A549 (cell line): ENCODE data around the gene IL18RAP. TPM values are rescaled to one million over a fixed set of nuclear protein-coding genes. Genes with fewer than 3 reads are reported as not detected.

ENCODE experiments used
- ATAC-seq, 2 experiments: fragments of 200-7000 bp in 1 of 2; fragments of >200 bp in 1 of 2; cut with Nextera tagmentation in 1 of 2; cut with Tn5 transposase in 1 of 2; 3 replicates each; pipeline versions ENCODE4 v1.8.0 to v1.9.1; 2018 to 2020; ENCODE audit warnings: mild to moderate bottlenecking in 1 of 2, moderate library complexity in 1 of 2
- CTCF ChIA-PET: fragments of 300-600 bp; sonication (Branson Sonifier 250); formaldehyde crosslinking; extraction: SDS; loops from one replicate; lab custom pipeline; 2021; ENCODE audit warnings: antibody characterized with exemption, inconsistent platforms; lab: Yijun Ruan, JAX
- POLR2A ChIA-PET: fragments of 350-600 bp; formaldehyde crosslinking; extraction: SDS; loops from one replicate; lab custom pipeline; 2021; ENCODE audit warnings: antibody characterized with exemption, inconsistent platforms; lab: Yijun Ruan, JAX
- DNase-seq, 2 experiments: peaks; one replicate each; pipeline versions ENCODE4 v3.0.0 to v3.0.0-alpha.2; 2011 to 2016; ENCODE audit warnings: low read depth in 1 of 2, low spot score in 1 of 2
- FAIRE-seq: peaks from 2 replicates; lab custom pipeline; 2011; peaks lifted over from hg19 to GRCh38; lab: Jason Lieb, UNC
- H3K27ac ChIP-seq, 2 experiments: fragments of >200 bp; sonication (Bioruptor Twin); formaldehyde crosslinking; 3 replicates each; pipeline ENCODE4 v1.5.1; 2016 to 2017
- H3K4me1 ChIP-seq: fragments of >200 bp; sonication (Bioruptor Twin); formaldehyde crosslinking; 3 replicates; pipeline ENCODE4 v1.6.1; 2016
- H3K4me2 ChIP-seq: fragments of >200 bp; sonication (Bioruptor Twin); formaldehyde crosslinking; 3 replicates; pipeline ENCODE4 v1.6.1; 2016
- H3K4me3 ChIP-seq: fragments of >200 bp; sonication (Bioruptor Twin); formaldehyde crosslinking; 3 replicates; pipeline ENCODE4 v1.5.1; 2016
- H3K9me3 ChIP-seq: fragments of >200 bp; sonication (Bioruptor Twin); formaldehyde crosslinking; 3 replicates; pipeline ENCODE4 v1.6.1; 2016
- BHLHE40 ChIP-seq: IDR thresholded peaks from 2 replicates; pipeline ENCODE4 v1.6.1; 2012; ENCODE audit warnings: low read depth, low read length, inconsistent platforms
- CBX2 ChIP-seq: fragments of 200-600 bp; sonication (generic); IDR thresholded peaks from 2 replicates; pipeline ENCODE4 v1.6.1; 2016; ENCODE audit warnings: low read depth, mild to moderate bottlenecking, borderline replicate concordance
- CTCF ChIP-seq: fragments of >200 bp; sonication (Bioruptor Twin); formaldehyde crosslinking; IDR thresholded peaks from 3 replicates; pipeline ENCODE4 v1.5.1; 2016
- E2F6 ChIP-seq: IDR thresholded peaks from 2 replicates; pipeline ENCODE4 v1.6.1; 2012; ENCODE audit warnings: low read depth, borderline replicate concordance
- EHMT2 ChIP-seq: fragments of 200-600 bp; sonication (generic); IDR thresholded peaks from 2 replicates; pipeline ENCODE4 v1.6.1; 2016; ENCODE audit warnings: antibody characterized with exemption, low read depth, mild to moderate bottlenecking, moderate library complexity
- ESRRA ChIP-seq: fragments of 150-350 bp; IDR thresholded peaks from 2 replicates; pipeline ENCODE4 v1.6.1; 2014; ENCODE audit warnings: mild to moderate bottlenecking, low read length, borderline replicate concordance
- FOSL2 ChIP-seq, 2 experiments: fragments of 450-650 bp in 1 of 2; fragments of >200 bp in 1 of 2; sonication (Bioruptor Twin) in 1 of 2; formaldehyde crosslinking; IDR thresholded peaks; 2 replicates each; pipeline versions ENCODE4 v1.5.0 to v1.6.1; 2016 to 2020; ENCODE audit warnings: mild to moderate bottlenecking in 1 of 2, moderate library complexity in 1 of 2
- FOXS1 ChIP-seq: fragments of 250-450 bp; sonication (Bioruptor Pico); IDR thresholded peaks from 2 replicates; pipeline ENCODE4 v1.5.0; 2020; ENCODE audit warnings: mild to moderate bottlenecking, moderate library complexity
- GATA3 ChIP-seq: IDR thresholded peaks from 2 replicates; pipeline ENCODE4 v1.6.1; 2012; ENCODE audit warnings: borderline replicate concordance
- HMGXB4 ChIP-seq: fragments of 250-450 bp; sonication (Bioruptor Pico); IDR thresholded peaks from 2 replicates; pipeline ENCODE4 v1.5.0; 2021; ENCODE audit warnings: mild to moderate bottlenecking, moderate library complexity, borderline replicate concordance
- HOXB13 ChIP-seq: fragments of 250-450 bp; sonication (Bioruptor Pico); IDR thresholded peaks from 2 replicates; pipeline ENCODE4 v1.5.0; 2020; ENCODE audit warnings: low read depth, mild to moderate bottlenecking, moderate library complexity
- MAFK ChIP-seq: fragments of 450-650 bp; IDR thresholded peaks from 2 replicates; pipeline ENCODE4 v1.6.1; 2014; ENCODE audit not compliant: partially characterized antibody
- NPAS2 ChIP-seq: fragments of 250-450 bp; sonication (Bioruptor Pico); IDR thresholded peaks from 2 replicates; pipeline ENCODE4 v1.8.0; 2022; ENCODE audit warnings: mild to moderate bottlenecking, moderate library complexity, borderline replicate concordance
- NR3C1 ChIP-seq: fragments of >200 bp; sonication (Bioruptor Twin); formaldehyde crosslinking; IDR thresholded peaks from 3 replicates; pipeline ENCODE4 v1.6.1; 2017
- PHF8 ChIP-seq: fragments of 200-600 bp; sonication (generic); IDR thresholded peaks from 2 replicates; pipeline ENCODE4 v1.6.1; 2016; ENCODE audit warnings: low read depth, mild to moderate bottlenecking, antibody characterized with exemption, moderate library complexity, borderline replicate concordance
- POLR2A ChIP-seq: IDR thresholded peaks from 2 replicates; pipeline ENCODE4 v1.6.1; 2012; ENCODE audit warnings: mild to moderate bottlenecking, low read length
- RARB ChIP-seq: fragments of 250-450 bp; sonication (Bioruptor Pico); IDR thresholded peaks from 2 replicates; pipeline ENCODE4 v1.8.0; 2021; ENCODE audit warnings: mild to moderate bottlenecking, moderate library complexity
- RFX5 ChIP-seq: fragments of 450-650 bp; IDR thresholded peaks from 2 replicates; pipeline ENCODE4 v1.7.1; 2014; ENCODE audit warnings: antibody characterized with exemption, mild to moderate bottlenecking, moderate library complexity
- RNF2 ChIP-seq: fragments of 200-600 bp; sonication (generic); IDR thresholded peaks from 2 replicates; pipeline ENCODE4 v1.6.1; 2016; ENCODE audit warnings: low read depth, mild to moderate bottlenecking, antibody characterized with exemption, moderate library complexity, borderline replicate concordance
- SREBF2 ChIP-seq: fragments of 450-650 bp; IDR thresholded peaks from 2 replicates; pipeline ENCODE4 v1.6.1; 2014; ENCODE audit warnings: mild to moderate bottlenecking, moderate library complexity
- TFCP2L1 ChIP-seq: fragments of 250-450 bp; sonication (Bioruptor Pico); IDR thresholded peaks from 2 replicates; pipeline ENCODE4 v1.5.0; 2021; ENCODE audit warnings: mild to moderate bottlenecking
- ZC3H11A ChIP-seq: fragments of 450-650 bp; IDR thresholded peaks from 2 replicates; pipeline ENCODE4 v1.6.1; 2014; ENCODE audit warnings: antibody characterized with exemption, mild to moderate bottlenecking
- ZNF302 ChIP-seq: fragments of 250-450 bp; sonication (Bioruptor Pico); IDR thresholded peaks from 2 replicates; pipeline ENCODE4 v1.9.0; 2021; ENCODE audit warnings: inconsistent platforms, mild to moderate bottlenecking, moderate library complexity
- WGBS: methylation state at CpG from one replicate; pipeline ENCODE4 v1.1.6; 2017; ENCODE audit errors: missing lambda C conversion rate; 5-methylcytosine and 5-hydroxymethylcytosine counted together
- polyA plus RNA-seq, 4 experiments: library from polyadenylated mRNA; depleted of rRNA in 3 of 4; stranded (reverse); fragments of >200 nt; fragmentation: RNase III in 1 of 4; extraction: RNeasy Plus Mini Kit Qiagen cat#74134 plus additional on column Dnase treatment in 1 of 4; gene quantifications; 2 replicates in 3 of 4; 3 replicates in 1 of 4; pipeline ENCODE4 v1.2.3, GENCODE V29; 2011 to 2017
- TF ChIP-seq, protein P1 (sequence below): fragments of >200 bp; sonication (Bioruptor Twin); formaldehyde crosslinking; IDR thresholded peaks from 3 replicates; pipeline ENCODE4 v1.6.1; 2016
- TF ChIP-seq, protein P2 (sequence below): IDR thresholded peaks from 2 replicates; pipeline ENCODE4 v1.6.1; 2012

The IL18RAP gene
- polyA plus RNA-seq, 2 of the 4 experiments (the other 2 are of a cell fraction): 0.04 TPM; not detected in 1

DNA sequence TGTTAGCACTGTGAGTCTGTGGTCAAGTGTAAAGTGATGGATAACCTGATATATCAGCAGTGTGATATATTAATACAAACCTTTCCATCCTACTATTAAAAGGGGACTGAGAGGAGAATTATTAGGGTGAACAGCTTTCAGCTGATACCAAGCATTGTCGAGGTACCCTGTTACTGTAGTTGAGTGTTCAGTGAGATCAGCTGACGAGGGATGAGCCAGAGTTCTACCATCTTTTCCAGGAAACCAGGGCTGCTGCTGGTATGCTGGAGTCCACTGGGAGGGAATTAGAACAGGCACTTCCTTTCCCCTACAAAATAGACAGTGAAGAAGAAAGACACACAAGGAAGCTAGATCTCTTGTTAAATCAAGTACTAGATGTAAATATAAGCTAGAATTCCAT is 408 bp downstream of the IL18RAP start:
- TF ChIP-seq POLR2A (no peak), EHMT2 (no peak), ESRRA (no peak), TFCP2L1 (CRISPR knock-in tag) (no peak), FOXS1 (CRISPR knock-in tag) (no peak), SREBF2 (no peak), RFX5 (no peak), MAFK (no peak), HOXB13 (CRISPR knock-in tag) (no peak), RNF2 (no peak), CTCF (no peak), ZNF302 (CRISPR knock-in tag) (no peak), RARB (CRISPR knock-in tag) (no peak), NPAS2 (CRISPR knock-in tag) (no peak), BHLHE40 (no peak), CBX2 (no peak), PHF8 (no peak), GATA3 (no peak)
- TF ChIP-seq, protein P1, sequence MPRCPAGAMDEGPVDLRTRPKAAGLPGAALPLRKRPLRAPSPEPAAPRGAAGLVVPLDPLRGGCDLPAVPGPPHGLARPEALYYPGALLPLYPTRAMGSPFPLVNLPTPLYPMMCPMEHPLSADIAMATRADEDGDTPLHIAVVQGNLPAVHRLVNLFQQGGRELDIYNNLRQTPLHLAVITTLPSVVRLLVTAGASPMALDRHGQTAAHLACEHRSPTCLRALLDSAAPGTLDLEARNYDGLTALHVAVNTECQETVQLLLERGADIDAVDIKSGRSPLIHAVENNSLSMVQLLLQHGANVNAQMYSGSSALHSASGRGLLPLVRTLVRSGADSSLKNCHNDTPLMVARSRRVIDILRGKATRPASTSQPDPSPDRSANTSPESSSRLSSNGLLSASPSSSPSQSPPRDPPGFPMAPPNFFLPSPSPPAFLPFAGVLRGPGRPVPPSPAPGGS: no peak
- TF ChIP-seq, protein P2, sequence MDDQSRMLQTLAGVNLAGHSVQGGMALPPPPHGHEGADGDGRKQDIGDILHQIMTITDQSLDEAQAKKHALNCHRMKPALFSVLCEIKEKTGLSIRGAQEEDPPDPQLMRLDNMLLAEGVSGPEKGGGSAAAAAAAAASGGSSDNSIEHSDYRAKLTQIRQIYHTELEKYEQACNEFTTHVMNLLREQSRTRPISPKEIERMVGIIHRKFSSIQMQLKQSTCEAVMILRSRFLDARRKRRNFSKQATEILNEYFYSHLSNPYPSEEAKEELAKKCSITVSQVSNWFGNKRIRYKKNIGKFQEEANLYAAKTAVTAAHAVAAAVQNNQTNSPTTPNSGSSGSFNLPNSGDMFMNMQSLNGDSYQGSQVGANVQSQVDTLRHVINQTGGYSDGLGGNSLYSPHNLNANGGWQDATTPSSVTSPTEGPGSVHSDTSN: no peak
- TF ChIP-seq, all 56 proteins: peak for 0
- no peak overlapping the region for H3K4me2 ChIP-seq
- CTCF ChIA-PET: interaction anchor here (1.2 kb wide), 2 partner anchors 26 to 540 kb away, joined by 3 read pairs; no protein-coding TSS in a partner anchor
- ATAC-seq: no peak
- WGBS: 10% methylated on average over 2 of the region's 2 CpGs
- no peaks in the 10 kb centered on the region for H3K4me1 ChIP-seq
- H3K4me3 ChIP-seq: no peak overlapping the region
- H3K9me3 ChIP-seq: no peaks in the 10 kb centered on the region
- no peak for FAIRE-seq
- POLR2A ChIA-PET: no interaction called here
- H3K27ac ChIP-seq: no peak overlapping the region
- no peak for DNase-seq

DNA sequence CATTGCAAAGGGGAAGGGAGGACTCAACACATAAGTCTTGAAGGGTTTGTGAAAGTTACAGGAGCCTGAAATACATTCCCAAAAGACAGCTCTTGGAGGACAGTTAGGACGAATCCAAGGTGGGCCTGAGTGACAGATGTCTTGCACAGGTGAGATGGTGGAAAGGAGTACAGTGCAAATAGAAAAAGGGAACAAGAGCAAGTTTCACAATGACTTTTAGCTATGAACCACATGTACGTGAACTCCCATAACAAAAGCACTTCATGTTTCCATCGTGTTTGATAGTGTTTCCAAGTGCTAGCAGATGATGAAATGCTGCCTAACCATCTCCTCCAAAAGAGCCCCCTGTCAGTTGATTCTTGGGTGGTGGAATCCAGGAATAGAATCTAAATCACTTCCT is 1.8 kb downstream of the IL18RAP start:
- Histone ChIP-seq H3K4me2 (no peak overlapping the region), H3K4me1 (no peaks in the 10 kb centered on the region), H3K9me3 (no peaks in the 10 kb centered on the region), H3K27ac (no peak overlapping the region), H3K4me3 (no peak overlapping the region)
- FAIRE-seq (no peak), ATAC-seq (no peak), DNase-seq (no peak)
- ChIA-PET CTCF (interaction anchor here (1.1 kb wide), 1 partner anchor 9 kb away, joined by 3 read pairs; no protein-coding TSS in a partner anchor), POLR2A (no interaction called here)
- no peak for TF ChIP-seq FOSL2 (IDR thresholded peaks at IDR 0.05)
- TF ChIP-seq FOSL2 (CRISPR knock-in tag; IDR thresholded peaks at IDR 0.05): no peak
- TF ChIP-seq ZC3H11A: no peak
- TF ChIP-seq CBX2: no peak
- TF ChIP-seq HMGXB4 (CRISPR knock-in tag): no peak
- no peak for TF ChIP-seq E2F6
- no peak for TF ChIP-seq NR3C1
- 2% methylated on average over 3 of the region's 3 CpGs for WGBS
